ENCODE data around the gene USH2A.

Gene USH2A

GRCh38 chr1:216111842-216112241 lies 311.4 kb downstream of the USH2A start:
- no peak for DNase-seq

- DNase-seq: no peak
Measured at GRCh38 chr1:216095400-216095799, 327.8 kb downstream of the USH2A start.

GRCh38 chr1:216090556-216090955 lies 332.7 kb downstream of the USH2A start:
- no peak for DNase-seq

GRCh38 chr1:216086678-216087077 lies 336.6 kb downstream of the USH2A start:
- no peak for DNase-seq

- no peak for DNase-seq
Measured at GRCh38 chr1:216081445-216081844, 341.8 kb downstream of the USH2A start.

GRCh38 chr1:216076751-216077150 lies 346.5 kb downstream of the USH2A start:
- DNase-seq: no peak

- no peak for DNase-seq
Measured at GRCh38 chr1:216075339-216075738, 347.9 kb downstream of the USH2A start.

GRCh38 chr1:216073793-216074595 lies 349.3 kb downstream of the USH2A start:
- DNase-seq: no peak

GRCh38 chr1:216071262-216071661 lies 352.0 kb downstream of the USH2A start:
- DNase-seq: no peak

- DNase-seq: no peak
Measured at GRCh38 chr1:216064643-216065042, 358.6 kb downstream of the USH2A start.

GRCh38 chr1:216057947-216058346 lies 365.3 kb downstream of the USH2A start:
- no peak for DNase-seq

- DNase-seq: no peak
Measured at GRCh38 chr1:216057063-216057462, 366.2 kb downstream of the USH2A start.

GRCh38 chr1:216055004-216055403 lies 368.2 kb downstream of the USH2A start:
- DNase-seq: no peak

GRCh38 chr1:216054600-216054999 lies 368.6 kb downstream of the USH2A start:
- no peak for DNase-seq

- DNase-seq: no peak
Measured at GRCh38 chr1:216051071-216051470, 372.2 kb downstream of the USH2A start.

GRCh38 chr1:216049741-216050430 lies 373.4 kb downstream of the USH2A start:
- no peak for DNase-seq

GRCh38 chr1:216047811-216048572 lies 375.3 kb downstream of the USH2A start:
- DNase-seq: no peak

- DNase-seq: no peak
Measured at GRCh38 chr1:216046336-216046735, 376.9 kb downstream of the USH2A start.

- no peak for DNase-seq
Measured at GRCh38 chr1:216045400-216045799, 377.8 kb downstream of the USH2A start.

GRCh38 chr1:216044538-216044937 lies 378.7 kb downstream of the USH2A start:
- DNase-seq: no peak

- DNase-seq: no peak
Measured at GRCh38 chr1:216034506-216034905, 388.7 kb downstream of the USH2A start.

GRCh38 chr1:216032961-216033614 lies 390.2 kb downstream of the USH2A start:
- no peak for DNase-seq

GRCh38 chr1:216032284-216032683 lies 391.0 kb downstream of the USH2A start:
- no peak for DNase-seq

Data from CD4-positive, alpha-beta T cell treated with Interleukin-17A for 4 hours (primary cell).